HTR-8/SVneo (cell line): ENCODE measurements around the gene ALS2.
"Not testable (repeated sequence)": the region's sequence is repeated elsewhere in the genome, so short reads cannot be mapped to it uniquely, and the experiment has no call there.

Source experiments
- DNase-seq: peaks from one replicate; pipeline ENCODE4 v3.0.0; 2011; ENCODE audit warnings: low spot score, mixed read lengths; ENCODE audit not compliant: insufficient read length
- FAIRE-seq: peaks from 2 replicates; lab custom pipeline; 2011; peaks lifted over from hg19 to GRCh38; lab: Jason Lieb, UNC

ALS2 gene

DNA sequence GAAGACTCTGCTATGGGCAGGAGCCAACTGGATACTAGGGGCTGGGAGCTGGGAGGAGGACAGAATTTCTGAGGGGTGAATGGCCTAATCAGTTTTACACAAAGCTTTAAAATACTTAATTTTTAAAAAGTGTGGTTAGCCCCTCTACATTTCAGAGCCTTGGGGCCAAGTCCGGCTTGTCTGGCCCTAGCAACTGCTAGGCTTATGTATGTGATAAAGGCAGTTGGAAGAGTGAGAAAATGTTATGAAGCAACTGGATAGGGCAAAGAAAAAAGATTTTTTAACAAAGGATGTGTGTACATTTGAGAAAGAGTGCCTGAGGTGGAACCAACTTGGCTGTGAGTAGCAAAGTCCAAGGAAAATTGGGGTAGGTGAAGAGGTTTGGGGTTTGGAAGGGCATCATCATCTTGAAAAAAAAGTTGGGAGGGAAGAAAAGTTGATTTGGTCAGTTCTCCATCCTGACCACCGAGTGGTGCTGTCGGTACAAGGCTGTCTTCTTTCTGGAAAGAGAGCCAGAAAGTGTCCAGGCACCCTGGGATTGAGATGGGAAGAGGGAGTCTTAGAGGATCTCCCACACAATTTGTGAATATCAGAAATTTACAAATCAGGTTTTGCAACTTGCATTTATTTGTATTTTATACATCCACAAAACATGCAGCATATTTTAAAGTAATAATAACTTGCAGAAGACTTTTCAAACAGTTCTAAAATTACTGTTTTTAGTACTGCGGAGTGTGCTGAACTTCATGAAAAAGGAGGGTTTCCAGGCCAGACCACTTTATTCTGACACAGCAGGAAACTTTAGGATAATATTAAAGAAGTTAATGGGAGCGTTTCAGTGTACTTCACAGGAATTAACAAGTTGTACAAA, 15.1 kb upstream of the ALS2 start:
- DNase-seq (peak; percentile 64), FAIRE-seq (no peak)

DNA sequence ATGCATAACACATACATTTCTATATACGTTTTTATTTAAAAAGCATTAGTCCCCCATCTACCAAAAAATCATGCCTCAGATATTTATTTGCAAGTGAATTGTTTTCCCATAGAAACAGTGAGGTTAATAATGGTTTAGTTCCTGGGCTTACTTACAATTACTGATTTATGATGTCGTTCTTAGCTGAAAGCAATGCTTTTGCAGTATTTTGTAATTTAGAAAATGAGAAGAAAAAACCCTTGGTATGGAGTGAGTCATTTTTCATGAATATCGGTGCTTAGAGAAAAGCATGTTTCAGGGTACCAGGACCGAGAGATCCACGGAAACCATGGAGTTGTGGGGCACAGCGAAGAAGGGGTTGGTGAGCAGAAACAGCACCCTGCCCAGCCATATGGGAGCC, 13.6 kb upstream of the ALS2 start:
- no peak for DNase-seq
- FAIRE-seq = no peak

DNA sequence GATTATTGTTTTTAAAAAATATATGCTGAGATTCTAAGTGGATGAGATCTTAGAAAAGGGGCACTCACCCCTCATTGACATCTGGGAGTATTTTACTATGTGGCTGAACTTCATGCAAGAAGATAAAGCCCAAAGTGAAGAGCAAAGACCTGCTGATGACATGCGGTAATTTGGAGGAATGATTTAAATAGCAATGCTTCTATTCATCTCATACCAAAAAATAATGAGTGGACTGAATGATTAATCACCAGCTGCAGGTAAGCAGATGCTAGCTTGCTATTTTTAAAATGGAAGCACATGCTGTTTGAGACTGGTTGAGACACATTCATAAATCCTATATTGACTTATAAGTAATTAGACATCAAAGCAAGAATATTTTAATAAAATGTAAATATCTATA, 12.9 kb upstream of the ALS2 start:
- FAIRE-seq (no peak), DNase-seq (no peak)

DNA sequence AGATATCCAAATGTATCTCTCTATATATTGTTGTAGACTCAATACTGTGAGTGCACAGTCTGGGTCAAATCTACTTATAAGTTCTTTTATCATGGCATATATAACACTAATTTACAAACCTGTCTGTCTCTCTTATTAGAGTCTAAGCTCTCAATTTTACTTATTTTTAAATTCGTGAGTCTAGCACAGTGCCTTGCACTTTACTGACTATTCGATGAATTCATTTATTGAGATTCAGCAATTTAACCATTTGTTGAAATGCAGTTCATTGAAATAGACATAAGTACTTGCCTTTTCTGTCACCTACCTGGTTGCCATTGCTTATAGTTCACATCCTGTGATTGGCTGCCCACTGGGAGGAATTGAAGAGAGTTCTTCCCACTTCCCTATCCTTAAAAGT, 10.3 kb upstream of the ALS2 start:
- FAIRE-seq = no peak
- DNase-seq = no peak

DNA sequence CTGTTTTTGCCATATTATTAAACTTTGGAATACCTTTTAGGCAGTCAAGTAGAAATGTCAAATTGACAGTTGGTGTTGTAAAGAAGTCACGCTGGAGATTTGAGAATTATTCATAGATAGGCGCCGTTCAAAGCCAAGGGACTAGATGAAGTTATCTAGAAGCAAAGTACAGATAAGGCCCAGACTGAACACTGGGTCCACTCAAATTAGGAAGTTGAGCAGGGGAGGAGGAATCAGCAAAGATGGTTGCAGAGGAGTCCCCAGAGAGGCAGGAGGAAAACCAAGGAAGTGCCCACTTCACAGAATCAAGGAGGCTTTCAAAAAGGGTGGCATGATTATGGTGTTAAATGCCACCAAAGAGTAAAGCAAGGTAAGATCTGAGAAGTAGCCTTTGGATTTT, 9.6 kb upstream of the ALS2 start:
- no peak for FAIRE-seq
- DNase-seq = no peak

DNA sequence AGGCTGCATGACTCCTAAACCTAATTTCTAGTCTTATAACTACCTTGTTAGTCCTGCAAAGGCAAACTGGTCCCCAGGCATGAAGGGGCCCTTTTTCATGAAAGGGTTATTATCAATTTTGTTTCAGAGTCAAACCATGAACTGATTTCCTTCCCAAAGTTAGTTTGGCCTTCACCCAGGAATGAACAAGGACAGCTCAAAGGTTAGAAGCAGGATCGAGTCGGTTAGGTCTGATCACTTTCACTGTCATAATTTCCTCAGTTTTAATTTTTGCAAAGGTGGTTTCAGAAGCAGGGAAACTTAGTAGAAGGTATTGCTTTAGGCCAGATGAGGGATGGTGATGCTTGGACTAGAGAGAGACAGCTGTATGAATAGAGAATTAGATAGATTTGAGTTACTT, 8.7 kb upstream of the ALS2 start:
- FAIRE-seq (no peak), DNase-seq (no peak)

DNA sequence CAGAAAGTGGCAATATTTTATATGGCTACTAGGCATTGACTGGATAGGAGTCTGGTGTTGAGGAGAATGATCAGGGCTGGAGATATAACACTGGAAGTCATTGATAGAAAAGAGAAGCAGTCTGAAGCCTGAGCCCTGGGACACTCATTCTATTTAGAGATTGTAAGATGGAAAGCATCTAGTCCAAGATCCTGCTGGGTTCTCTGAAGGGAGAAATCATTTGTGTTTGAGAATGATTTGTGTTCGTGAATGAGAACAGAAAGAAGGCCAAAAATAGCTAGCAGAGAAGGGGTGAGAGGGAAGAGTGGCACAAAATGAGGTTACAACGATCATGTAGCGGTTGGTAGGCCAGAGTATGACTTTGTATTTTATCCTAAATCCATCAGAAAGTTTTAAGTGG, 7.6 kb upstream of the ALS2 start:
- DNase-seq = no peak
- no peak for FAIRE-seq

DNA sequence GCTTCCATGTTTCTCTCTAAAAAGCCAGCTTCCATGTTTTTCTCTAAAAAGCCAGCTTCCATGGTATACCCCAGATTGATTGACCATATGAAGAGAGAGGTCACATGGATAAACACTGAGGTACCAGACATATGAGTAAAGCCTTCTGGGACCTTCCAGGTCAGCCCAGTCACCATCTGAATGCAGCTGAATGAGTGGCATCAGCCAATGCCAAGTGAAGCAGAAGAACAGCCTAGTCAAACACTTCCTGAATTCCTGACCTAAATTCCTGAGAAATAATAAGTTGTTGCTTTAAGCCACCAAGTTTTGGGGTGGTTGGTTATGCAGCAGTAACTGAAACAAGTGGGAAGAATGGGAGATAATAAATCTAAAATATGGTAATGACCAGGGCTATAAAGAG, 5.7 kb upstream of the ALS2 start:
- no peak for DNase-seq
- no peak for FAIRE-seq

DNA sequence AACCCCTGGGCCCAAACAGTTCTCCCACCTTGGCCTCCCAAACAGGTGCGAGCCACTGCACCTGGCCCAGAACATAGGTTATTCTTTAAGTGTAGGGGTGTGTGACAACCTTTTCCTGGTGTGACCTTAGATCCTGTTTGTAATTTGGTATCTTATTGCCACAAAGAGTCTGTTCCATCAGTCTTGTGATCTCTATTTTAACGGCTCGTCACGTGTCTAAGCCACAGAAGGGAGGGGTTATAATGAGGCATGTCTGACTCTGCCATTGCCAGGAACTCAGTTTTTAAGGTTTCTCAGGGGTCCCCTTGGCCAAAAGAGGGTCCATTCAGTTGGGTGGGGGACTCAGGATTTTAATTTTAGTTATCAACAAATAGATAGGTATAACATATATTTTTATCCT, 4.4 kb upstream of the ALS2 start:
- no peak for DNase-seq
- no peak for FAIRE-seq

DNA sequence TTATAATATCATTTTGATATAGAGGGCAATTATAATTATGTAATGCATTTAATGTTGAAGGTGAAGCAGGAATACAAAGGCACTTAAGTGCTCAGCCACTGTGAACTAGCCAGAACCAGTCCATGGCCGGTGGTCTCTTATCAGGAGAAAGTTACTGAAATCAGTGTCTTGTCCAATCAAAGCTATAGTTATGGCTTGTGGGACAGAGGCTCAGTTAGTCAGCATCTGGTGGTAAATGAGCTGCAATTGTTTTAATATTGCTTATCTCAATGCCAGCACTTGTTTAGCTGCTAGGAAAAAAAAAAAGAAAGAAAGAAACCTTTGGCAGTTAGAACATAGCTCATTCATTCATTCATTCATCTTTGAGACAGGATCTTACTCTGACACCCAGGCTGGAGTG, 3.8 kb upstream of the ALS2 start:
- DNase-seq (no peak), FAIRE-seq (no peak)

DNA sequence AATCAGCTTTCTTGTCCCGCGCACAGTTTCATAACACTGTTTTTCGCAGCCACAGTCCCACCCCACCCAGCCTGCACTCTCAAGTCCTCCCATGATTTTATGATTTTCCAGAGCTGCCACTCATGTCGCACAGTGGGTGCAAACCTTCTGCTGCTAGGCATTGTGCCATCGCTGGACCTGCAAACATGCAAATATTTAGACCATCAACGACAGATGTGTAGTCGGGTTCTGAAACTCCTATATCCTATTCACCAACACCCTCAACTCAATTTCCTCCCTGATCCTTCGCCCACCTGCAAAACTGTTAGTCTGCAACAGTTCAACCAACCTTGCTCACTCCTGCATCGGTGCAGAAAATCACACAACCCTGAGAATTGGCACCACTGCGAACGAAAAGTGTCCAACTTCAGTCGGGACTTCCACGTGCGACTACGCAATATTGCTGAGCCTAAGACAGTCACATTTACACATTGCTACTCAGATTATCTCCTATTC, 871 bp upstream of the ALS2 start:
- no peak for DNase-seq
- FAIRE-seq = peak; percentile 38

DNA sequence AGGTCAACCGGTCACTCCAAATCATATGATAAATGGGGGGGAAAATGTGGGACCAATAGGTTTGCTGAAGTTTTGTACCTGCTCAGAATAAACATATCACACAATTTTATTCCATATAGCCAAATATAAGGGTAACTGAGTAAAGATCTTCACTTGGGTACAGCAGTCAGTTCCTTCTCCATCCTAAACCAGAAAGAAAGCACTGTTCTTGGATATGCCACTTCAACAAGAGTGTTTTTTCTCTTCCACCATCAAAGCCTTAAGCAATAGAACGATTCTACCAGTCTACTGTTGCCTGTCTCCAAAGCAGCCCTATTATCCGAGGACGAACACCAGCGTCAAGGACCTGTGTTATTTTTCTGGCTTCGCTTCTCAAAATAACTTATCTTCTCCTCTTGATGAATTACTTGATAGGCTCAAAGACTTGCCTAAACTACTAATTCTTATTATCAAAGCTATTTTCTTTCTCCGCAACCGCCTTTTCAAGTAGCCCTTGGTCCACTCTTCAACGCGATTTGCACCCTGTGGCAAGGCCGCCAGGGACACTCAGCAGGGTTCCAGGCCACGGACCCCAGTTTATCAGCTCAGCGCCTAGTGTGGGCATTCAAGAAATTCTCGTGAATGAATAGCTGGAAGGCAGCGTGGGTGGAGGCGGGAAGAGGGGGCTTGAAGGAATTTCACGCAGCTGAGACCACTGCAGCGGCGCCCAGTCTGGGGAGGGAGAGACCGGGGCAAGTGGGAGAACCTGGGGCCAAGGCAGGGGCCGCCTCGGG, 646 bp downstream of the ALS2 start:
- DNase-seq = no peak
- FAIRE-seq = no peak

DNA sequence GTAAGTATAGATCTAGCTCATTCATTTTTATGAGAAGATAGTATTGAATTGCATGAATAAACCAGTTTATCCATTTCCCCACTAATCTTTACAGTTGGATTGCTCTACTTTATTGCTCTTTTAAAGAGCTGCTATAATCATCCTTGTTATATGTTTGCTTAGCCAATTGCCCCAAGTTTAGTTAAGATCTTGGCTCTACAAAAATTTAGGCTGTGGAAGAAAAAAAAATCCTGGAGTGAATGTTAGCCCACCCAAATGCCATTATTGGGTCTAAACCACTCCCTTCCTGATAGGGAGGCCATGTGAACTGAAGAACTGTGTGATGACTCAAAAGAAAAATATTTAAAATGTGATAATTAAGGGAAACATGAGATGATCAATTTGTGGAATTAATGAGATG, 2.9 kb downstream of the ALS2 start:
- no peak for DNase-seq
- no peak for FAIRE-seq

DNA sequence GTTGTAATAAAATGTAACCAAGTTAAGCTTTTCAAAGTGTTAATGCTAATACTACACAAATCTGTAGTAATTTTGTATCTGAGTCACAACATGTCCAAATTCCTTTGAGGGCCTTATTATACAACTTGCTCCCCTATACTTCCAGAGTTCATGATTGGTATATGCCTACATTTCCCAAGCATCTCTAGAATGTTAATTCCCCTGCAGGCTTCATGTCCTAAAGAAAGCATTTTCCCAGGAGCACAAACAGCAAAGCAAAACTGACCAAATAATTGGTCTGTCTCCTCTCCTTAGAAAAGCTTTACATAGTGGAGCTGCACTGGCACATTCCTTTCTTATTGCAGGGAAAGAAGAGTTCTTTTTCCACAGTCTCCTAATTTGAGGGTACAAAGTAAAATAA, 3.7 kb downstream of the ALS2 start:
- DNase-seq (no peak), FAIRE-seq (no peak)

DNA sequence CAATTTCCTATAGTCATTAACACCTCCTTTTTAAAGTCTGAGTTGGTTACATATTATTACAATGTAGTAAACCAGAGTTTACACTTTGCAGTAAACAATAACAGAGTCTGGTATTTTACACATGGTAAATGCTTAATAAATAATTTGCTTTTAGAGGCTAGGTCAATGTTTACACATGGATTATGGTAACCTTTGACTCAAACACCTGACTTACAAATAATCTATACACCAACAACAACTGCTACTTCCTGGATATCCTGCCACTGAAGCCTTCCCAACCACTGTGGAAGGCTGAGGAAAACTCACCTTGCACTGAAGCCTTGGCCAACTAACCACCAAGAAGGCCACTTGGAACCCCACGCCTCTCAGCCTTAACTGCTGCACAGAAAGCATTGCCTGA, 5.4 kb downstream of the ALS2 start:
- DNase-seq = no peak
- no peak for FAIRE-seq

DNA sequence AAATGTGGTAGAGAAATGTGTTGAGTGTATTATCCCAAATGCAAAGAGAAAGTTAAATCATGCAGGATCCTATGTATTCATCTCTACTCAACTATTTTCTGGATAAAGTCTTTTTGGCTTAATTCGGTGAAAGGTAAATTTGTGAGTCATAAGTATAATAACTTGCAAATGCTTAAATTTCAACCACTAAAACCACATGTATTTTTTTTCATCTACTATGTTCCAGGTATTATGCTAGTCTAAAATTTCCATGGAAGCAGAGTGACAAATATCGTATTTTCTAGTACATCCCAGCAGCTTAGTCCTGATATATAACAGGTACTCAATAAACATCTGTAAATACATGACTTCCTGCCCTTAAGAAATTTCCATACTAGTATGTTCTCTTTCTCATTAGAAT, 6.2 kb downstream of the ALS2 start:
- DNase-seq (no peak), FAIRE-seq (no peak)

DNA sequence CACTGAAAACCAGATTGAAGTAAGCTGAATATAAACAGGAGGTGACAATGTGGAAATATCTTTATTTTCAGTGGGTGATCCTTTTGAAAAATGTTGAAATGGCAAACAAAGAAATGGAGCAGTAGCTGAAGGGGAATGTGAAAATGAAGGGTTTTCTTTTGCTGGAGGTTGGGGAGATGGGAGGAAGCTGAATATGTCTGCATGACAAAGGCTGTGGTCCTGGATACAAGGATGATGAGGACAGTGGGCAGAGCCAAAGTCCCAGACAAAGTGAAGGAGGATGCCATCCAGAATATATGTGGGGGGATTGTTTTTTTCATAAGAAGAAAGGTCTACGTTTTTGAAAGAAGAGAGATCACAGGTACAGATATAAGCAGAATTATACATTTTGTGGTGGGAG, 6.7 kb downstream of the ALS2 start:
- DNase-seq (no peak), FAIRE-seq (no peak)

DNA sequence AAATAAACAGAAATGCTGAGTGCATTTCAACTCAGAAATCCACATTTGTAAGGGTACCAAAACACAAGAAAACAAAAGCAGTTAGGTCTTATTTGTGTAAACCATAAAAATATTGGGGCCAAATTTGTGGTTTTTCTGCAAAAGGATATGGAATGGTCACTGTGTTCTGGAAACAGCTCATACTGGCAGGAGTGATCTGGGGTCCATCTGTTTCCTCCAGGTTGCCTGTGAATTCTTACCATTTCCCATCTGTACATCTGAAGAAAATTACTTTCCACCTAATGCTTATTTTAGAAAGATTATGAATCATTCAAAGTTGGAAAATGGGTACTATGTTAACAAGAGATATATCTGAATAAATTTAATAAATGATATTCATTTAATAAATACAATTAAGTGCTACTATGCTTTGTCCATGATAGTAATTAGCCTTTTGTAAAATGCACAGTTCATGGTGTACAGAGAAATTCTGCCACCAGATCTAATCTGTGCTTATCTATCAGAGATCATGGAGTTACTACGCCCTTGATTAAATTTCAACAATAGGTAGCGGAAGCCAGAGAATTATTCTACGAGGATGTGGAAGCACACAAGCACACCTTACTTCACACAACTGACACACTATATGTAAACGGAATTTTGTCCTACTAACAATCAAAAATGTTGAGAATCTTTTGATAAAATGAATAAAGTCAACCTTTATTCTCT, 10.9 kb downstream of the ALS2 start:
- no peak for DNase-seq
- FAIRE-seq = no peak

DNA sequence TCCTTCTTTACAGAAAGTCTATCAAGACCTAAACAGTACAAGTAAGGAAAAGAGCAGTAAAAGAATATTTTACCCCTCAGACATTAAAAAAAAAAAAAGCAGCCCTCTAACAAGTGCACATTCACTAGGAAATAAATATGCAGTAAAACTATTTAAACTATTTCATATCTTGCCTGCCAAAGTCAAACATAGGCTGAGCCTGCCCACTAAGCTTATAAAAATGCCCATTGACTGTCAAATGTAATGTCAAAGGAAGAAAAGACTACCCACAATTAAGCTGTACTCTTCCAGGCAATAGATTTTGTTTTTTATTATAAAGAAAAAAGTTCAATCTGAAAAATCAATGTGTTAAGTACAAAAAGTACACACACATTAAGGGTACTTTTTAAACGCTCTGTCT, 11.8 kb downstream of the ALS2 start:
- FAIRE-seq = no peak
- peak; percentile 25 for DNase-seq

DNA sequence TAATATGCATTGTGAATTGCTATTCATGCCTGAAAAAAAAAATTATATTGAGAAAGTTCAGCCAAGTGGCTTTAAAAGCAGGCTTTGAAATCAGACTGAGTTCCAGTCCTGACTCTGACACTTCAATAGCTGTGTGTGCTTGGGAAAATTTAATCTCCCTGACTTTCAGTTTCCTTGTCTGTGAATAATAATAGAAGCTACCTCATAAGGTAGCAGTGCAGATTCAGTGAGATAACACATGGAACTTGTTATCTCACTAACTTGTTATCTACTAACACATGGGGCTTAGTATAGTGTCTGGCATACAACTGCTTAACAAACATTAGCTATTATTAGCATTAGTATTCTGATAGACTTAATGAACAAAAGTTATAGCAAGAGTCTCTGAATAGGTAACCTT, 14.9 kb downstream of the ALS2 start:
- no peak for DNase-seq
- no peak for FAIRE-seq

DNA sequence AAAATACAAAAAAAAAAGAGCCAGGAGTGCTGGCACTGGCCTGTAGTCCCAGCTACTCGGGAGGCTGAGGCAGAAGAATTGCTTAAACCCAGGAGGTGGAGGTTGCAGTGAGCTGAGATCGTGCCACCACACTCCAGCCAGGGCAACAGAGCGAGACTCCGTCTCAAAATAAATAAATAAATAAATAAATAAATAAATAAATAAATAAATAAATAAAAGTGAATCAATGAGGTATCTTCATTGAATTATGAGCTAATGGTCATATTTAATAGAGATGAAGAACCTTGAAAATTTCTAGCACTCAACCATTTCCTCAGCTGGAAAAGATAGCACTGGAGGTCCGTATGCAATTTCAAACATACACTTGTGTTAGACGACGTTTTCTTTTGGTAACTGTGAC, 16.3 kb downstream of the ALS2 start:
- FAIRE-seq, DNase-seq: not testable (repeated sequence)
